Activated CD4-positive, alpha-beta T cell treated with anti-CD3 and anti-CD28 coated beads, Interleukin-2, amount 10 ng/mL, durations not matched to agents 7 days and 5 days (primary cell): ENCODE results near the gene SLC12A1. TPM values are rescaled to one million over a fixed set of nuclear protein-coding genes. Genes with fewer than 3 reads are reported as not detected.
A peak's percentile ranks its signal among the peaks of the same experiment; 100 is the strongest.

ENCODE experiments used
- CTCF ChIA-PET: fragments of 350-600 bp; sonication (Branson Sonifier 250); formaldehyde crosslinking; loops from one replicate; lab custom pipeline; 2021; ENCODE audit warnings: antibody characterized with exemption; lab: Charles Lee
- POLR2A ChIA-PET: fragments of 350-600 bp; sonication (Branson Sonifier 250); formaldehyde crosslinking; loops from one replicate; lab custom pipeline; 2021; ENCODE audit warnings: antibody characterized with exemption; lab: Charles Lee
- DNase-seq: peaks from one replicate; pipeline ENCODE4 v3.0.0-alpha.2; 2020
- H3K27ac Mint-ChIP-seq: one replicate; pipeline ENCODE4 v1.8.0; 2021; ENCODE audit warnings: mild to moderate bottlenecking, moderate library complexity, mixed read lengths
- H3K27me3 Mint-ChIP-seq: one replicate; pipeline ENCODE4 v1.8.0; 2021; ENCODE audit warnings: mixed read lengths
- H3K36me3 Mint-ChIP-seq: one replicate; pipeline ENCODE4 v1.8.0; 2021; ENCODE audit warnings: low read depth, mixed read lengths
- H3K4me1 Mint-ChIP-seq: one replicate; pipeline ENCODE4 v1.8.0; 2021; ENCODE audit warnings: mixed read lengths
- H3K4me3 Mint-ChIP-seq: one replicate; pipeline ENCODE4 v1.8.0; 2021; ENCODE audit warnings: mild to moderate bottlenecking, moderate library complexity, mixed read lengths
- H3K9me3 Mint-ChIP-seq: one replicate; pipeline ENCODE4 v1.8.0; 2021; ENCODE audit warnings: mixed read lengths
- total RNA-seq, 2 experiments: library from RNA; stranded (reverse); gene quantifications; one replicate each; pipeline ENCODE4 v1.2.3, GENCODE V29; 2021

Gene SLC12A1
- not detected for total RNA-seq

DNA sequence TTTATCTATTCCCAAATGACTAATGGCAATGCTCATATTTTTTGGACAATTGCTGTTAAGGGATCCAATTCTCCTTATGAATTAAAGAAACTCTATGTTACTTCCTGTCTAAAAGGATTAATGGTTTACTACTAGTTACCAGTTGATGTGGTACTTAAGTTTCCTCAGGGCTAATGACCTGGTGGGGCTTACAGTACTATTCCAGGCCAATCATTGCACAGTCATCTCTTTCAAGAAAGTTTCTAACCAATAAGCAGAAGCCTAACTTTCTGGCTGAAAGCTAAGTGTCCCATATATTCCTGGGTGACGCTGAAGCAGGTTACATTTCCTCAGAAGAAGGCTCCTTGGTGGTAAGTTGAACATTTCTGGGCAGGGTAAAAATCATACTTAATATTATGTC lies at the start of gene SLC12A1:
SLC12A1 (plus strand) TSS at position 322 of the 400 bp plus-strand sequence. CDS start 1,418 bp downstream, outside the sequence.
- Mint-ChIP-seq H3K27me3 (peaks cover 22% of the 10 kb centered on the region), H3K36me3 (no peaks in the 10 kb centered on the region), H3K9me3 (no peaks in the 10 kb centered on the region), H3K4me1 (no peaks in the 10 kb centered on the region), H3K4me3 (no peak within 1 kb of the TSS), H3K27ac (no peak within 1 kb of the TSS)
- ChIA-PET CTCF (no interaction called here), POLR2A (no interaction called here)
- DNase-seq = no peak

- Mint-ChIP-seq H3K27me3 (no peaks in the 10 kb centered on the region), H3K4me1 (no peaks in the 10 kb centered on the region), H3K27ac (no peak overlapping the region), H3K9me3 (peaks cover 6% of the 10 kb centered on the region), H3K36me3 (peaks cover 31% of the 10 kb centered on the region), H3K4me3 (no peak overlapping the region)
- ChIA-PET POLR2A (no interaction called here), CTCF (no interaction called here)
- no peak for DNase-seq
These were observed 37.5 kb upstream of the SLC12A1 start for GRCh38 chr15:48168616-48169015.

DNA sequence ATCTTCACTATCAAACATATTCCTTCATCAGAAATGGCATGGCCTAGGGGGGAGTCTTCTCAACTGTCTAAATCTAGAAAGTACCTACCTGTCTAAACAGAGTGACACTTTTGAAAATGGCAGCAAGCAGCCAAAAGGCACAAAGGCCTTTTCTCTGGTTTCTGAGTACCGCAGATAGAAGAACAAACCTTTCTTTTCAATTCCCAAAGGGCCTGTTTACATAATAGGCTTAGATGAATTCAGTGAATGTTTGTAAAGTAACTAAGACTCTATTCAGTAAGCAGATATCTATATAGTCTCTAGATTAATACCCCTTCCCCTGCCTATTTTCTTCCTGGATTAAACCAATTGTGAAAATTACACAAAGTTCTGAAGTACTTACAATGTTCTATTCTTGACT lies 35.1 kb upstream of the SLC12A1 start:
- POLR2A ChIA-PET = no interaction called here
- H3K27me3 Mint-ChIP-seq = no peaks in the 10 kb centered on the region
- peaks cover 34% of the 10 kb centered on the region for H3K36me3 Mint-ChIP-seq
- H3K4me1 Mint-ChIP-seq = peaks cover 11% of the 10 kb centered on the region
- peaks cover 6% of the 10 kb centered on the region for H3K9me3 Mint-ChIP-seq
- CTCF ChIA-PET = no interaction called here
- DNase-seq = no peak
- H3K27ac Mint-ChIP-seq = no peak overlapping the region
- no peak overlapping the region for H3K4me3 Mint-ChIP-seq

GRCh38 chr15:48175126-48175525 lies 31.0 kb upstream of the SLC12A1 start:
- POLR2A ChIA-PET = no interaction called here
- H3K27me3 Mint-ChIP-seq = peaks cover 3% of the 10 kb centered on the region
- H3K9me3 Mint-ChIP-seq = peaks cover 6% of the 10 kb centered on the region
- peaks cover 23% of the 10 kb centered on the region for H3K4me1 Mint-ChIP-seq
- H3K27ac Mint-ChIP-seq = no peak overlapping the region
- CTCF ChIA-PET = no interaction called here
- H3K36me3 Mint-ChIP-seq = peaks cover 12% of the 10 kb centered on the region
- no peak overlapping the region for H3K4me3 Mint-ChIP-seq
- no peak for DNase-seq

DNA sequence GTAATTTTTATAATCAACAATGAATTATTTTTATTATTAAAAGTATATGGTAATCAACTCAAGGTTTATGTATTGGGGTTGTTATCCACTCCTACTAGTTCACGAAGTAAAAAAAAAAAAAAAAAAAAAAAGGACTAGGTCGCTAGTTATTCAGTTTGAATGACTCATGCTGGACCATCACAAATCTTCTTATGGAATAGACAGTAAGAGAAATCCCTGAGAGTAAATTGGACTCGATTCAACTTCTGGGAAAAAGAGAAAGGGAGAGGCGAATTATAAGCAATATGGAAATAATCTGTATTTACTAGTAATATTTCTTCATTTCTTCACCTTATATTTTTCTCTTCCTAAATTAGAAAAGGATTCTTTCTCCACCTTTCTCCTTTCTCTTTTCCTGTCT lies 30.0 kb upstream of the SLC12A1 start:
- peaks cover 23% of the 10 kb centered on the region for H3K4me1 Mint-ChIP-seq
- CTCF ChIA-PET = no interaction called here
- H3K9me3 Mint-ChIP-seq = peaks cover 6% of the 10 kb centered on the region
- H3K4me3 Mint-ChIP-seq = no peak overlapping the region
- peaks cover 3% of the 10 kb centered on the region for H3K27me3 Mint-ChIP-seq
- no peak overlapping the region for H3K27ac Mint-ChIP-seq
- peaks cover 12% of the 10 kb centered on the region for H3K36me3 Mint-ChIP-seq
- no peak for DNase-seq
- POLR2A ChIA-PET = no interaction called here

GRCh38 chr15:48176957-48177356 lies 29.1 kb upstream of the SLC12A1 start:
- Mint-ChIP-seq H3K4me3 (peak overlapping the region; percentile 82), H3K27me3 (peaks cover 6% of the 10 kb centered on the region), H3K4me1 (peaks cover 23% of the 10 kb centered on the region), H3K36me3 (peaks cover 12% of the 10 kb centered on the region), H3K27ac (peak overlapping the region; percentile 93), H3K9me3 (peaks cover 6% of the 10 kb centered on the region)
- CTCF ChIA-PET = no interaction called here
- POLR2A ChIA-PET = interaction anchor here (0.7 kb wide), 1 partner anchor 101 kb away, joined by 3 read pairs; no protein-coding TSS in a partner anchor
- no peak for DNase-seq

DNA sequence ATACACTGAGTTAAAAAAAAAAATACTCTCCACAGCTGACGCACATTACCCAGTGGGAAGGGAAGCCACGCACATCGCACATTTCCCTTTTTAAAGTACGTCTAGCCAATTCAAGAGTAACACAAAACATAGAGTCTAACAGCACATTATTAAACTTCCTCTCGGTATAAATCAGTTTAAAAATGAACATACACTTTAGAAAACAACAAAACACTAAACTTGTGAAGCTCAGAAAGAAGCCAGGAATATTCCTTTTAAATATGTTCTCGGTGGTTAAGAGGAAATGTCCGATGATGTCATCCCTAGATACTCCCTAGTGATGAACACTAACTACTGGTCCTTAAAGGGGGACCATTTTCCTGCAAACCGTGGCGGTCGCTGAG lies 28.7 kb upstream of the SLC12A1 start:
- peaks cover 10% of the 10 kb centered on the region for H3K27me3 Mint-ChIP-seq
- peaks cover 12% of the 10 kb centered on the region for H3K36me3 Mint-ChIP-seq
- DNase-seq = no peak
- ChIA-PET POLR2A (interaction anchor here (0.7 to 1.2 kb wide), 3 partner anchors 100 to 1004 kb away, joined by 3 to 4 read pairs (median 3); partner anchors contain the start of gene CEP152), CTCF (no interaction called here)
- peaks cover 6% of the 10 kb centered on the region for H3K9me3 Mint-ChIP-seq
- H3K27ac Mint-ChIP-seq = peak overlapping the region; percentile 93
- peak overlapping the region; percentile 82 for H3K4me3 Mint-ChIP-seq
- peaks cover 23% of the 10 kb centered on the region for H3K4me1 Mint-ChIP-seq

DNA sequence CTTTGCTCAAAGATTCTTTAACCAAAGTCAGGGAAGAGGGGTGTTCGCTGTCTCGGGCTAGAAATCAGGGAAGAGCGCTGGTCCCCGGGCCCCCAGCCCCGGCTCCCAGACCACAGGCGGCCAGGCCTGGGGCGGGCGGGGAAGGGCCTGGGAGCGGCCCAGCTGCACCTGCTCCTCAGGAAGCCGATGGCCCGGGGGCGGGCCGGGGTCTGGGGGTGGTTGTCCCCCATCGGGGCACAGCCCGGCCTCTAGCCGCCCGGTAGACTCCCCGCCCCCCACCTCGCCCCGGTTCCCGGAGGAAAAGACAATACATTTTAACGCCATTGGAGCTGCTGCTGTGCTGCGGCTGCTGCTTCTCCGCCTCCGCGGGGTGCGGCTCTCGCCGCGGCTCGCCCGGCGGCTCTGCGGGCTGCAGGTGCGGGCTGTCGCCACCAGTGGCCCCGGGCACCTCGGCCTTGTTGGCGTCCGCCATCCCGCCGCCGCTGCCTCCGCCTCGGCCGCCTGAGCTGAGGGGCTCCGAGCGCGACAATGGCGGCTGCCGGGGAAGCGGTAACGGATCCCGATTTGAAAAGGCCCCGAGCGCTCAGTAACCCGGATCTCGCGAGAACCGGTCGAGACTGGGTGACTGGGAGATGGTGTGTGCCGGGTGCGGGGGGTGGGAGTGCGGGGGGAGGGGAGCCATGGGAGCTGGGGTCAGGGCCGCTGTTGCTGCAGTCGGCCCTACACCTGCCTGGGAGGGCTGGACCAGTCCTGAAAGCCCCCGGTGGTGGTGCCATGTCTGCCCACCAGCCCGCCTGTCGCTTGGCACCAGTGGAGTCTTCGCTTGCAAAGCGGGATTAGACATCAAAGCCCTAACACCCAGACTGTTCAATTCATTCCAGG lies 28.1 kb upstream of the SLC12A1 start, which contains the start of gene MYEF2:
MYEF2 (minus strand) TSS at position 530 of the 882 bp plus-strand sequence; CDS start at position 472, 58 bp downstream.
- Mint-ChIP-seq H3K4me1 (peaks cover 23% of the 10 kb centered on the region), H3K27ac (peak within 1 kb of the TSS; percentile 93), H3K4me3 (peak within 1 kb of the TSS; percentile 82), H3K27me3 (peaks cover 14% of the 10 kb centered on the region), H3K36me3 (peaks cover 8% of the 10 kb centered on the region), H3K9me3 (peaks cover 3% of the 10 kb centered on the region)
- POLR2A ChIA-PET = interaction anchor here (0.7 to 1.2 kb wide), 2 partner anchors 633 to 1003 kb away, joined by 3 to 4 read pairs; partner anchors contain the start of gene CEP152
- peak; percentile 83 for DNase-seq
- CTCF ChIA-PET = no interaction called here

DNA sequence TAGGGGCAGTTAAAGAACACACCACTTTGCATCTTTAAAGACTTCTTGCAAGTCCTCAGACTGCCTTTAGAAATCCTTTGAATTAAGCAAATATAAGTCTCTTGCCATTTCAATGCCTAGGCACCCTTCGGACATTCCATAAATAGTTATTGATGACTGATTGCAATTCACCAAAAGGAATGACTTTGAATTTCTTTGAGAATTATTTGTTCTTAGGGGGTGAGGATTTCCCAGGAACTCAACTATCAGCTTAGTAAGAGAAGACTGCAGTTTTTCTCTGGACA lies 27.5 kb upstream of the SLC12A1 start:
- Mint-ChIP-seq H3K27ac (peak overlapping the region; percentile 25), H3K4me1 (peaks cover 23% of the 10 kb centered on the region), H3K36me3 (peaks cover 8% of the 10 kb centered on the region), H3K27me3 (peaks cover 16% of the 10 kb centered on the region), H3K9me3 (no peaks in the 10 kb centered on the region), H3K4me3 (peak overlapping the region; percentile 54)
- no peak for DNase-seq
- CTCF ChIA-PET = no interaction called here
- POLR2A ChIA-PET = no interaction called here

DNA sequence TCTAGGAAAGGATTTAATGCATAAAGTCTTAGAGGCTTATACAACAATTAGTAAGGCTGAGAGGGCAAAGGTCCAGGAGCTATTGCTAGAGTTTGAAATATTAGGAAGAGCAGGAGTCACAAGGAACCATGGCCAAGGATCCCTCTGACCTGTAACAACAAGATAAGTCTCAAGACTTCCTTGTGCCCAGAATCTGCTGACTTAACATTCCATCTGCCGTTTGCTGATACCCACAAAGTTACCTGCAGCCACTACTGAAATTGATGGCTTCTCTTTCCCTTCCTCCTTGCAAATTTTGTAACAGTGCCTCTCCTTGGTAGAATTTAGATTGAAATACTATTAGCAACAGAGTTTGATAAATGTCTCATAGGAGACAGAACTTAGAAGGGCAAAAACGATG lies 23.4 kb upstream of the SLC12A1 start:
- H3K9me3 Mint-ChIP-seq = no peaks in the 10 kb centered on the region
- ChIA-PET POLR2A (no interaction called here), CTCF (no interaction called here)
- H3K27me3 Mint-ChIP-seq = peaks cover 24% of the 10 kb centered on the region
- no peaks in the 10 kb centered on the region for H3K36me3 Mint-ChIP-seq
- DNase-seq = no peak
- H3K27ac Mint-ChIP-seq = no peak overlapping the region
- H3K4me3 Mint-ChIP-seq = no peak overlapping the region
- H3K4me1 Mint-ChIP-seq = no peaks in the 10 kb centered on the region

GRCh38 chr15:48185529-48185928 lies 20.6 kb upstream of the SLC12A1 start:
- Mint-ChIP-seq H3K27me3 (peaks cover 27% of the 10 kb centered on the region), H3K36me3 (no peaks in the 10 kb centered on the region), H3K4me1 (no peaks in the 10 kb centered on the region), H3K9me3 (no peaks in the 10 kb centered on the region), H3K4me3 (no peak overlapping the region), H3K27ac (no peak overlapping the region)
- POLR2A ChIA-PET = no interaction called here
- no peak for DNase-seq
- CTCF ChIA-PET = no interaction called here

DNA sequence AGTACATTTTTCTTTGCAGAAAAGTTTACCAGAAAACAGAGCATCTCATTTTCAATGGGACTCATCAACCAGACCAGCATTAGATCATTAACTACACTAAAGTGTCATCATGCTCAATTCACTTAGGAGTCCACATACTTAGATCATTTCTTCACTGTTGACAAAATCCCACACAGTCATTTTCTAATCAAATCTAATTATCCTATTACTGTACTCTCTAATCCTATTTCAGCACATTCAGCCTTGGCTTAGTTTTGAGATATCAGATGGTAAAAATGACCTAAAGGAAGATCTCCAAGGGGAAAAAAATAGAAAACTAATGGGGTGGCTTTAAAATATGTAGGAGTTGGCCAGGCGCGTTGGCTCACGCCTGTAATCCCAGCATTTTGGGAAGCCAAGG lies 19.8 kb upstream of the SLC12A1 start:
- no peak for DNase-seq
- CTCF ChIA-PET = no interaction called here
- H3K4me3 Mint-ChIP-seq = no peak overlapping the region
- H3K4me1 Mint-ChIP-seq = peaks cover under 1% of the 10 kb centered on the region
- POLR2A ChIA-PET = no interaction called here
- H3K27me3 Mint-ChIP-seq = peaks cover 28% of the 10 kb centered on the region
- no peak overlapping the region for H3K27ac Mint-ChIP-seq
- H3K36me3 Mint-ChIP-seq = no peaks in the 10 kb centered on the region
- no peaks in the 10 kb centered on the region for H3K9me3 Mint-ChIP-seq

DNA sequence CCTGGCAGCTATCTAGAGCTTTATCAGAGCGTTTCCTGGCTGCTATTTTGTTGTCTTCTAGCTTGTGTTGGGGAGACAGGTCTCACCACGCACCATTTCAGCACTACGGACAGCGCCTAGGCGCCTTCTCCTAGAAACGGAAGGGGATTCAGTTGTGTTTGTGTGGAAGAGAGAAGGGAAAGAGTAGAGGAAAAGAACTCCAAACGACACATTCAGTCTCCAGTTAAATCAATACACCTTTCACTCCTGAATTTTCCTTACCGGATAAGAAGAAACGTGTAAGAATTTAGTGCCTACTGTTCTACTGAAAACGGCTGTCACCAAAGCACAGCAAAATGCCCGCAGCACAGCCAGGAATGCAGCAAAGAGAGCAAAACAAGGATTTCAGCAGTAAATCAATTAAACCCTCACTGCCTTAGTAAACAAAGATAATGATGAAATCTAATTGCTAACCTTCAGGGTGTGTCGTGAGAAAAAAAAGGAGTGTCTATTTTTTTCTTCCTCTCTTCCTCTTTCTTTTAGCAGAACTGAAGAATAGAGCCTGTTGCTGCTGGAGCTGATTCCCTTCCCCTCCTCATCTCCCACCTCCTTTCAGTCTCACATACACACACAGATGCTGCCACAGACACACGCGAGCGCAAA lies 15.0 kb upstream of the SLC12A1 start:
- Mint-ChIP-seq H3K27ac (peak overlapping the region; percentile 15), H3K36me3 (no peaks in the 10 kb centered on the region), H3K9me3 (no peaks in the 10 kb centered on the region), H3K27me3 (peaks cover 34% of the 10 kb centered on the region), H3K4me3 (no peak overlapping the region), H3K4me1 (peaks cover 3% of the 10 kb centered on the region)
- peak; percentile 70 for DNase-seq
- ChIA-PET CTCF (no interaction called here), POLR2A (no interaction called here)
